ENCODE measurements around the gene MEIS2. TPM values are rescaled to one million over a fixed set of nuclear protein-coding genes. Genes with fewer than 3 reads are reported as not detected.

The MEIS2 gene
- total RNA-seq, 2 donors from 2014 or later = 7.1 to 9.7 TPM

DNA sequence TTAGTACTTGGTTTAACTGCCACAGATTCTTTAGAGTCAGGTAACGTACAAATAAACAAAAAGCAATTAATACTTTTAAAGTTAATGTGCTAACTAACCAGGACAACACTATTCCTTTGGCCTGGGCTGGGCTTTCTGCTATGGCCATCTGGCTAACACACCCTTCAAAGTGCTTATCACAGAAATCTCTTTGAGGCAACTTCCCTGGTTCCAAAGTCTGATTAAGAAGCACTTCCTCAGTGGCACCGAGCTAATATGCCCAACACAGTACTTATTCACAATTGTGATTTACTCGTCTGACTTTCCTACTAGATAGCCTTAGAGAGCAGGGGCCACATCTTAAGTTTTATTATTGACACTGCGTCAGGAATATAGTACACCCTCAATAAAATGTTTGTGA lies 191.4 kb downstream of the MEIS2 start:
- no peak overlapping the region for H3K4me3 Mint-ChIP-seq
- no peaks in the 10 kb centered on the region for H3K27me3 ChIP-seq (ENCODE audit: control insufficient read depth, insufficient read depth, low read length, poor library complexity, severe bottlenecking)
- no peaks in the 10 kb centered on the region for H3K36me3 Mint-ChIP-seq (ENCODE audit: low read depth)
- no peak for DNase-seq
- no peaks in the 10 kb centered on the region for H3K9me3 ChIP-seq (ENCODE audit: control insufficient read depth, low read length)
- peaks cover 7% of the 10 kb centered on the region for H3K4me1 Mint-ChIP-seq
- no peak overlapping the region for H3K9ac ChIP-seq (ENCODE audit: extremely low read depth, low read length, poor library complexity, severe bottlenecking)
- WGBS, 2 experiments (ENCODE audit: insufficient coverage in 1 of 2, insufficient read length in 1 of 2) = 93 to 100% methylated on average over 1 to 4 of the region's 4 CpGs
- H3K4me3 ChIP-seq (ENCODE audit: low read length) = no peak overlapping the region
- H3K27ac Mint-ChIP-seq = no peak overlapping the region
- no peaks in the 10 kb centered on the region for H3K36me3 ChIP-seq (ENCODE audit: control insufficient read depth, insufficient read depth, low read length)
- TF ChIP-seq CTCF (conservative IDR thresholded peaks at IDR 0.05) = no peak
- peaks cover under 1% of the 10 kb centered on the region for H3K27me3 Mint-ChIP-seq (ENCODE audit: insufficient read depth)
- H3K4me1 ChIP-seq (ENCODE audit: control insufficient read depth, insufficient read depth, low read length) = peaks cover 14% of the 10 kb centered on the region
- no peaks in the 10 kb centered on the region for H3K9me3 Mint-ChIP-seq
- no peak overlapping the region for H3K27ac ChIP-seq (ENCODE audit: low read depth, low read length)

- peak; percentile 72 for DNase-seq
- no peak overlapping the region for H3K27ac Mint-ChIP-seq
- H3K4me1 ChIP-seq (ENCODE audit: control insufficient read depth, insufficient read depth, low read length) = peaks cover 13% of the 10 kb centered on the region
- no peak for TF ChIP-seq CTCF (conservative IDR thresholded peaks at IDR 0.05)
- H3K36me3 Mint-ChIP-seq (ENCODE audit: low read depth) = no peaks in the 10 kb centered on the region
- H3K9ac ChIP-seq (ENCODE audit: extremely low read depth, low read length, poor library complexity, severe bottlenecking) = no peak overlapping the region
- H3K4me3 Mint-ChIP-seq = no peak overlapping the region
- peaks cover 3% of the 10 kb centered on the region for H3K27me3 ChIP-seq (ENCODE audit: control insufficient read depth, insufficient read depth, low read length, poor library complexity, severe bottlenecking)
- no peak overlapping the region for H3K4me3 ChIP-seq (ENCODE audit: low read length)
- H3K4me1 Mint-ChIP-seq = peaks cover 3% of the 10 kb centered on the region
- no peaks in the 10 kb centered on the region for H3K36me3 ChIP-seq (ENCODE audit: control insufficient read depth, insufficient read depth, low read length)
- WGBS, 2 experiments (ENCODE audit: insufficient coverage in 1 of 2, insufficient read length in 1 of 2) = 10 to 18% methylated on average over 2 to 3 of the region's 3 CpGs
- H3K9me3 Mint-ChIP-seq = no peaks in the 10 kb centered on the region
- H3K9me3 ChIP-seq (ENCODE audit: control insufficient read depth, low read length) = no peaks in the 10 kb centered on the region
- H3K27ac ChIP-seq (ENCODE audit: low read depth, low read length) = no peak overlapping the region
- peaks cover 4% of the 10 kb centered on the region for H3K27me3 Mint-ChIP-seq (ENCODE audit: insufficient read depth)
These were observed 193.1 kb downstream of the MEIS2 start for GRCh38 chr15:36907295-36907694.

DNA sequence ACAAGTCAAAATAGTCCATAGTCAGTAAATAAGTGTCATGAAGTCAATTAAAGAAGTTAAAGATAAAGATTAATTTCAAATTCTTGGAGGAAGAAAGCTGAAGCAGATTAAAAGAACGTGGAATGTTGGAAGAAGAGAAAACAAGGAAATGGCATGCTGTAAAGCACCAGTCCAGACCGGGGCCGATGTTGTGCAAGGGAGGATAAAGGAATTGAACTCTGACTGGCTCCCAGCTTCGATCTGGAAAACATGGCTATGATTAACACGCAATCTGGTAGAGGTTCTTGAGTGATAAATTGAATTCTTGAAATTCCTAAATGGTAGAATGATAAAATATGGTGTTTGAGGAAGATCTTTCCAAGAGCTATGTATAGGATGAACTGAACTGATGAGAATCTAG lies 194.4 kb downstream of the MEIS2 start:
- Mint-ChIP-seq H3K4me3 (no peak overlapping the region), H3K36me3 (ENCODE audit: low read depth) (no peaks in the 10 kb centered on the region), H3K9me3 (no peaks in the 10 kb centered on the region), H3K27ac (no peak overlapping the region), H3K27me3 (ENCODE audit: insufficient read depth) (peaks cover 15% of the 10 kb centered on the region), H3K4me1 (no peaks in the 10 kb centered on the region)
- Histone ChIP-seq H3K36me3 (ENCODE audit: control insufficient read depth, insufficient read depth, low read length) (no peaks in the 10 kb centered on the region), H3K4me3 (ENCODE audit: low read length) (no peak overlapping the region), H3K9ac (ENCODE audit: extremely low read depth, low read length, poor library complexity, severe bottlenecking) (no peak overlapping the region), H3K4me1 (ENCODE audit: control insufficient read depth, insufficient read depth, low read length) (peaks cover 6% of the 10 kb centered on the region), H3K27ac (ENCODE audit: low read depth, low read length) (no peak overlapping the region), H3K9me3 (ENCODE audit: control insufficient read depth, low read length) (no peaks in the 10 kb centered on the region), H3K27me3 (ENCODE audit: control insufficient read depth, insufficient read depth, low read length, poor library complexity, severe bottlenecking) (peaks cover 16% of the 10 kb centered on the region)
- no peak for TF ChIP-seq CTCF (conservative IDR thresholded peaks at IDR 0.05)
- no peak for DNase-seq
- 86 to 89% methylated on average over 5 of the region's 5 CpGs for WGBS, 2 experiments (ENCODE audit: insufficient coverage in 1 of 2, insufficient read length in 1 of 2)
